ENCODE measurements around the gene SLC45A1. TPM values are rescaled to one million over a fixed set of nuclear protein-coding genes. Genes with fewer than 3 reads are reported as not detected.

Gene SLC45A1
- total and polyA plus RNA-seq, 2 donors (not counting 1 experiment from before 2014, with no cell fraction given), result 0.54 to 0.64 TPM

- ChIA-PET POLR2A (interaction anchor here (0.5 kb wide), 1 partner anchor 48 kb away, joined by 3 read pairs; no protein-coding TSS in a partner anchor), CTCF (interaction anchor here (2.2 kb wide), 1 partner anchor 13 kb away, joined by 5 read pairs; no protein-coding TSS in a partner anchor)
- Mint-ChIP-seq H3K9me3 (ENCODE audit: insufficient read depth) (no peaks in the 10 kb centered on the region), H3K27ac (peak overlapping the region; percentile 21), H3K4me1 (peaks cover 28% of the 10 kb centered on the region), H3K27me3 (no peaks in the 10 kb centered on the region), H3K4me3 (no peak overlapping the region)
- no peak overlapping the region for H3K27ac ChIP-seq (ENCODE audit: low read length in 2 of 2)
- no peaks in the 10 kb centered on the region for H3K9me3 ChIP-seq (ENCODE audit: control extremely low read depth in 1 of 3, control insufficient read depth in 2 of 3, insufficient read depth in 1 of 3, low read length in 2 of 3)
- peaks cover 0 to 7% of the 10 kb centered on the region in 2 donors for H3K4me1 ChIP-seq (ENCODE audit: control insufficient read depth in 2 of 2, insufficient read depth in 2 of 2, low read length in 2 of 2)
- TF ChIP-seq EZH2 (IDR thresholded peaks at IDR 0.05; ENCODE audit: borderline replicate concordance, insufficient read depth, low read depth, low read length, poor library complexity, severe bottlenecking), result no peak
- TF ChIP-seq, protein P1, sequence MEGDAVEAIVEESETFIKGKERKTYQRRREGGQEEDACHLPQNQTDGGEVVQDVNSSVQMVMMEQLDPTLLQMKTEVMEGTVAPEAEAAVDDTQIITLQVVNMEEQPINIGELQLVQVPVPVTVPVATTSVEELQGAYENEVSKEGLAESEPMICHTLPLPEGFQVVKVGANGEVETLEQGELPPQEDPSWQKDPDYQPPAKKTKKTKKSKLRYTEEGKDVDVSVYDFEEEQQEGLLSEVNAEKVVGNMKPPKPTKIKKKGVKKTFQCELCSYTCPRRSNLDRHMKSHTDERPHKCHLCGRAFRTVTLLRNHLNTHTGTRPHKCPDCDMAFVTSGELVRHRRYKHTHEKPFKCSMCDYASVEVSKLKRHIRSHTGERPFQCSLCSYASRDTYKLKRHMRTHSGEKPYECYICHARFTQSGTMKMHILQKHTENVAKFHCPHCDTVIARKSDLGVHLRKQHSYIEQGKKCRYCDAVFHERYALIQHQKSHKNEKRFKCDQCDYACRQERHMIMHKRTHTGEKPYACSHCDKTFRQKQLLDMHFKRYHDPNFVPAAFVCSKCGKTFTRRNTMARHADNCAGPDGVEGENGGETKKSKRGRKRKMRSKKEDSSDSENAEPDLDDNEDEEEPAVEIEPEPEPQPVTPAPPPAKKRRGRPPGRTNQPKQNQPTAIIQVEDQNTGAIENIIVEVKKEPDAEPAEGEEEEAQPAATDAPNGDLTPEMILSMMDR (IDR thresholded peaks at IDR 0.05), result no peak
- peaks cover 84% of the 10 kb centered on the region for H4K20me1 ChIP-seq (ENCODE audit: control insufficient read depth, insufficient read depth, low read length, poor library complexity, severe bottlenecking)
- H3K36me3 ChIP-seq (replicated peaks in 1 of 2; ENCODE audit: control extremely low read depth in 1 of 2, control insufficient read depth in 1 of 2, extremely low read depth in 1 of 2, insufficient read depth in 2 of 2, low read length in 1 of 2), result peaks cover 16 to 75% of the 10 kb centered on the region in 2 experiments
- no peak overlapping the region for H3K4me2 ChIP-seq (replicated peaks; ENCODE audit: low read depth, low read length, poor library complexity, severe bottlenecking)
- 94% methylated on average over 19 of the region's 24 CpGs for WGBS (ENCODE audit: insufficient coverage)
- peaks cover 82% of the 10 kb centered on the region for H3K79me2 ChIP-seq (ENCODE audit: control insufficient read depth, insufficient read depth, low read length)
- no peak overlapping the region for H3K9ac ChIP-seq (ENCODE audit: low read length)
- no peak for ATAC-seq (ENCODE audit: low read depth)
- no peak for DNase-seq
- H2AFZ ChIP-seq (ENCODE audit: insufficient read depth, low read depth, low read length, poor library complexity, severe bottlenecking), result no peak overlapping the region
- intact Hi-C loops (cut with micrococcal nuclease), result no loop called here
- no peak overlapping the region for H3K4me3 ChIP-seq (ENCODE audit: control extremely low read depth in 1 of 5, extremely low read depth in 1 of 5, insufficient read depth in 1 of 5, low read depth in 2 of 5, low read length in 4 of 5)
- no peaks in the 10 kb centered on the region for H3K27me3 ChIP-seq (replicated peaks in 1 of 4; ENCODE audit: control extremely low read depth in 1 of 4, control insufficient read depth in 3 of 4, insufficient read depth in 4 of 4, low read length in 3 of 4)
Observed at GRCh38 chr1:8365661-8366362, 47.9 kb downstream of the SLC45A1 start.

- Mint-ChIP-seq H3K4me3 (no peak overlapping the region), H3K9me3 (ENCODE audit: insufficient read depth) (no peaks in the 10 kb centered on the region), H3K27me3 (no peaks in the 10 kb centered on the region), H3K27ac (peak overlapping the region; percentile 8), H3K4me1 (peaks cover 33% of the 10 kb centered on the region)
- POLR2A ChIA-PET, result no interaction called here
- TF ChIP-seq, protein P1 (IDR thresholded peaks at IDR 0.05), result no peak
- TF ChIP-seq EZH2 (IDR thresholded peaks at IDR 0.05; ENCODE audit: borderline replicate concordance, insufficient read depth, low read depth, low read length, poor library complexity, severe bottlenecking), result no peak
- Histone ChIP-seq H3K27ac (ENCODE audit: low read length in 2 of 2) (no peak overlapping the region), H2AFZ (ENCODE audit: insufficient read depth, low read depth, low read length, poor library complexity, severe bottlenecking) (no peak overlapping the region), H4K20me1 (ENCODE audit: control insufficient read depth, insufficient read depth, low read length, poor library complexity, severe bottlenecking) (peaks cover 91% of the 10 kb centered on the region), H3K4me2 (replicated peaks; ENCODE audit: low read depth, low read length, poor library complexity, severe bottlenecking) (no peak overlapping the region), H3K9ac (ENCODE audit: low read length) (no peak overlapping the region), H3K36me3 (replicated peaks in 1 of 2; ENCODE audit: control extremely low read depth in 1 of 2, control insufficient read depth in 1 of 2, extremely low read depth in 1 of 2, insufficient read depth in 2 of 2, low read length in 1 of 2) (peaks cover 12 to 75% of the 10 kb centered on the region in 2 experiments), H3K27me3 (replicated peaks in 1 of 4; ENCODE audit: control extremely low read depth in 1 of 4, control insufficient read depth in 3 of 4, insufficient read depth in 4 of 4, low read length in 3 of 4) (no peaks in the 10 kb centered on the region), H3K4me3 (ENCODE audit: control extremely low read depth in 1 of 5, extremely low read depth in 1 of 5, insufficient read depth in 1 of 5, low read depth in 2 of 5, low read length in 4 of 5) (no peak overlapping the region), H3K9me3 (ENCODE audit: control extremely low read depth in 1 of 3, control insufficient read depth in 2 of 3, insufficient read depth in 1 of 3, low read length in 2 of 3) (no peaks in the 10 kb centered on the region), H3K4me1 (ENCODE audit: control insufficient read depth in 2 of 2, insufficient read depth in 2 of 2, low read length in 2 of 2) (peaks cover 0 to 7% of the 10 kb centered on the region in 2 donors), H3K79me2 (ENCODE audit: control insufficient read depth, insufficient read depth, low read length) (peaks cover 97% of the 10 kb centered on the region)
- CTCF ChIA-PET, result interaction anchor here (1.4 to 2.7 kb wide), 4 partner anchors 15 to 353 kb away, joined by 4 to 11 read pairs (median 5); no protein-coding TSS in a partner anchor
- intact Hi-C loops (cut with micrococcal nuclease), result no loop called here
- no peak for ATAC-seq (ENCODE audit: low read depth)
- WGBS (ENCODE audit: insufficient coverage), result 97% methylated on average over 3 of the region's 8 CpGs
- DNase-seq, result no peak
Observed at GRCh38 chr1:8367571-8368194, 49.8 kb downstream of the SLC45A1 start.
